Activated T-cell treated with anti-CD3 and anti-CD28 coated beads for 4 hours (primary cell): ENCODE data around the gene ERMARD.
A peak's percentile ranks its signal among the peaks of the same experiment; 100 is the strongest.

ENCODE experiments used
- DNase-seq: peaks from one replicate; pipeline ENCODE4 v3.0.0-alpha.2; 2020

ERMARD gene

GRCh38 chr6:169751242-169752073 lies at the start of gene ERMARD, which contains the start of gene DYNLT2:
Gene ERMARD, plus strand, starts transcription at chr6:169751622. Its CDS starts 36 bp downstream, at chr6:169751658.
Gene DYNLT2, minus strand, starts transcription at chr6:169751572. Its CDS starts 114 bp downstream, at chr6:169751458.
- DNase-seq: peak; percentile 89

- DNase-seq: peak; percentile 97
Observed at GRCh38 chr6:169701954-169702839, 49.2 kb upstream of the ERMARD start, which contains the start of the genes C6orf120 and WDR27. Gene C6orf120, plus strand, starts transcription at chr6:169702126. Its CDS starts 334 bp downstream, at chr6:169702460. Gene WDR27, minus strand, starts transcription at chr6:169702029. Its CDS starts 13,024 bp downstream, at chr6:169689005.

- no peak for DNase-seq
Observed at GRCh38 chr6:169702840-169703246, 48.6 kb upstream of the ERMARD start.

GRCh38 chr6:169707772-169708171 lies 43.6 kb upstream of the ERMARD start:
- DNase-seq: no peak

GRCh38 chr6:169709293-169709692 lies 42.1 kb upstream of the ERMARD start:
- no peak for DNase-seq

GRCh38 chr6:169710009-169710408 lies 41.4 kb upstream of the ERMARD start:
- DNase-seq: no peak

- no peak for DNase-seq
Observed at GRCh38 chr6:169714178-169714577, 37.2 kb upstream of the ERMARD start.

- no peak for DNase-seq
Observed at GRCh38 chr6:169714595-169714994, 36.8 kb upstream of the ERMARD start.

- DNase-seq: no peak
Observed at GRCh38 chr6:169719117-169719516, 32.3 kb upstream of the ERMARD start.

GRCh38 chr6:169720207-169720855 lies 31.1 kb upstream of the ERMARD start:
- no peak for DNase-seq

GRCh38 chr6:169722362-169723199 lies 28.8 kb upstream of the ERMARD start:
- no peak for DNase-seq

- DNase-seq: peak; percentile 48
Observed at GRCh38 chr6:169723200-169723909, 28.1 kb upstream of the ERMARD start.

- DNase-seq: peak; percentile 23
Observed at GRCh38 chr6:169723991-169724493, 27.4 kb upstream of the ERMARD start.

- peak; percentile 62 for DNase-seq
Observed at GRCh38 chr6:169724494-169725124, 26.8 kb upstream of the ERMARD start, which contains the start of gene PHF10. Gene PHF10, minus strand, starts transcription at chr6:169724500. Its CDS starts 569 bp downstream, at chr6:169723931.

- no peak for DNase-seq
Observed at GRCh38 chr6:169725125-169726048, 26.0 kb upstream of the ERMARD start.

GRCh38 chr6:169726049-169726400 lies 25.4 kb upstream of the ERMARD start:
- DNase-seq: no peak

- no peak for DNase-seq
Observed at GRCh38 chr6:169726963-169727362, 24.5 kb upstream of the ERMARD start.

GRCh38 chr6:169729961-169730360 lies 21.5 kb upstream of the ERMARD start:
- DNase-seq: no peak
